ENCODE data around the gene GALNT13. TPM values are rescaled to one million over a fixed set of nuclear protein-coding genes. Genes with fewer than 3 reads are reported as not detected.

Gene GALNT13
- total RNA-seq, 4 donors from 2014 or later = 2.1 to 18.3 (median 13.3) TPM

DNA sequence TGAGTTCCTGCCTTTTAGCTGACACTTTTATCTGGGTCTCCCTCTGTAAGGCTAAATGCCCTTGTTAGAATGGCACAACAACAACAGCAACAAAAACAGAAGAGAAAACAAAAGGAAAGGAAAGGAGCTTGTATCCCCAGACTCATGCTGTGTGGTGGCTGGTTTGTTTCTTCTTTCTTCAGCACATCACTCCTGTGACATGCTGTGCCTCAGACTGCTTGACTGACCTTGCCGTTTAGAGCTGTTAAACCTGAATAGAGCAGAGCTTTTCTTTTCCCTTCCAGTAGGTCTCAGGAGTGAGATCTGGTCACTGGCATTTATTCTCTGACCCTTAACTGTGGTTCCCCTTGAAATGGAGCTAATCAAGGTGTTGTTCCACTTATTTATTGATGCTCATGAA lies 18.9 kb downstream of the GALNT13 start:
- TF ChIP-seq, protein P1, sequence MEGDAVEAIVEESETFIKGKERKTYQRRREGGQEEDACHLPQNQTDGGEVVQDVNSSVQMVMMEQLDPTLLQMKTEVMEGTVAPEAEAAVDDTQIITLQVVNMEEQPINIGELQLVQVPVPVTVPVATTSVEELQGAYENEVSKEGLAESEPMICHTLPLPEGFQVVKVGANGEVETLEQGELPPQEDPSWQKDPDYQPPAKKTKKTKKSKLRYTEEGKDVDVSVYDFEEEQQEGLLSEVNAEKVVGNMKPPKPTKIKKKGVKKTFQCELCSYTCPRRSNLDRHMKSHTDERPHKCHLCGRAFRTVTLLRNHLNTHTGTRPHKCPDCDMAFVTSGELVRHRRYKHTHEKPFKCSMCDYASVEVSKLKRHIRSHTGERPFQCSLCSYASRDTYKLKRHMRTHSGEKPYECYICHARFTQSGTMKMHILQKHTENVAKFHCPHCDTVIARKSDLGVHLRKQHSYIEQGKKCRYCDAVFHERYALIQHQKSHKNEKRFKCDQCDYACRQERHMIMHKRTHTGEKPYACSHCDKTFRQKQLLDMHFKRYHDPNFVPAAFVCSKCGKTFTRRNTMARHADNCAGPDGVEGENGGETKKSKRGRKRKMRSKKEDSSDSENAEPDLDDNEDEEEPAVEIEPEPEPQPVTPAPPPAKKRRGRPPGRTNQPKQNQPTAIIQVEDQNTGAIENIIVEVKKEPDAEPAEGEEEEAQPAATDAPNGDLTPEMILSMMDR (IDR thresholded peaks at IDR 0.05; ENCODE audit: low read depth) = no peak

DNA sequence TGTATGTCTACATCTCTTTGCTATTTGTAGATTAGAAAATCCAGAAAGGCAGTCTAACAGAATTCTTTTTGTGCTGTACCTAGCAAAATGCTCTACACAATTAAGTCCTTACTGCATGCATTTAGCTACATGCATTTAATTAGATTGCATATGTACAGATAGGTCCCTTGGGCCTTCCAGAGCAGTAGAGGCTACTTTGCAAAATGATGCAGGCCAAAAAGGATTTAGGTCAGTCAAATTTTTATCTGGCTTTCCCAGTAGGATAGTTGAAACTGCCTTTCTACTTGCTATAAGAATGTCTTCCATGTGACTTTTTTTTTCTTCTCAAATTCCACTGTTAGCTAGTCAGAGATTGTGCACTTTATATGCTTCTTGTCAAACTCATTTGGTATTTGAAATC lies 19.3 kb downstream of the GALNT13 start:
- TF ChIP-seq, protein P1 (IDR thresholded peaks at IDR 0.05; ENCODE audit: low read depth) = no peak

DNA sequence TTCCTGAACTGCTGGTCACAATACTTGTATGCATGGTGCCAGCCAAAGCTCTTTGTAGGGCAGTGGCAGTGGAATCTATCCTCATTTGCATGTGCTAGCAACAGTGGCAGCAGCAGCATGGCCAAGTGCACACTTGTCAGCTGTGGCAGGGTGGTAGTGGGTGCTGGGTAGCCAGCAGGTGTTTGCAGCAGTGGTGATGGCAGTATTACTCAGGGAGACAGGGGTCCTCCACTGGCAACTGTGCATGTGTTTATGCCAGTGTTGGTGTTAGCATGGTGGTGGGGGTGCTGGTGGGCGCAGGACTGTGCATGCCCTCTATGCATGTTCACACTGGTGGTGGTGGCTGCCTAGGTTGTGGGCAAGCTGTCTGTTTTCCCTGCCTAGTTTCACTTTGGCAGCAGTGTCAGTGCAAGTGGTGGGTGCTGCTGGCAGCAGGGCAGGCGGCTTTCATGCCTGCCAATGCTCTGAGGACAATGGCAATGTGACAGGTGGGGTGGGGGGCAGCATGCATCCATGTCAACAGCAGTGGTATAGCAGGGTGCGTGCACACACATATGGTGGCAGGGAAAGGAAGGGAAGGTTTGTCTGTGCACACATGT lies 41.2 kb downstream of the GALNT13 start:
- TF ChIP-seq, protein P1 (IDR thresholded peaks at IDR 0.05; ENCODE audit: low read depth) = no peak

DNA sequence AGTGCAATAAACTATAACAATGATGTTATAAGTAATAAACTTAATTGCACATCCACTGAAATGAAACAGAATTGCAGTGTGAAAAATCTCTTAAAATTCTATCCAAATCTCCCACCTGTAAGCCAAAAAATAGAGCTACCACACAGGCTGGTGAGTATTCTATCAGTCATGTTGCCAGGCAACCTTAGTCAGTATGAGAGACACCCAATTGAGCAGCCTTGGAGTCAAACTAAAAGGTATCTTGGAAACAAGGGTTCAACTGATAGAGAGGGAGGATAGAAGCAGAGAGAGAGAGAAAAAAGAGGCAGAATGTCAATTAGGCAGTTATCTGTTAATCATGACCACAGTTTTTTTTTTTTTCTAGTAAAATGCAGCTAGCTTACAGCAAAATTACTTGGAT lies 45.8 kb downstream of the GALNT13 start:
- TF ChIP-seq, protein P1 (IDR thresholded peaks at IDR 0.05; ENCODE audit: low read depth) = no peak

DNA sequence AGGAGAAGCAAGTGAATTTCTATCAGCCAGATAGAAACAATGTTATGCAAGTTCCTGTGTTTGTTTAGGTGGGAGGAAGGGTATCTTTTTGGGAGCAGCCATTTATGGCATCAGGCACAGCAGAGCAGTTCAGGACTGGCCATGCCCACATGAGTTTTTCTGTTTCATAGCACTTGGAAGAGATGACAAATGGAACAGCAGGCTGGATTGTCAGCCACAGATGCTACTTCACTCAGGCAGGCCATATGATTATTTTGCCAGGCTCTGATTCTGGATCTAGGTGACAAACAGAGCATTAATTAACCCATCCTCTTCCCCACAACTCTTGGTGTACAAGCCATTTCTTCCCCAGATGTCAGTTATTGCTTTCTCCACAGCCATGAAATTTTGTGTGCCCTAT lies 63.8 kb downstream of the GALNT13 start:
- TF ChIP-seq, protein P1 (IDR thresholded peaks at IDR 0.05; ENCODE audit: low read depth) = no peak

DNA sequence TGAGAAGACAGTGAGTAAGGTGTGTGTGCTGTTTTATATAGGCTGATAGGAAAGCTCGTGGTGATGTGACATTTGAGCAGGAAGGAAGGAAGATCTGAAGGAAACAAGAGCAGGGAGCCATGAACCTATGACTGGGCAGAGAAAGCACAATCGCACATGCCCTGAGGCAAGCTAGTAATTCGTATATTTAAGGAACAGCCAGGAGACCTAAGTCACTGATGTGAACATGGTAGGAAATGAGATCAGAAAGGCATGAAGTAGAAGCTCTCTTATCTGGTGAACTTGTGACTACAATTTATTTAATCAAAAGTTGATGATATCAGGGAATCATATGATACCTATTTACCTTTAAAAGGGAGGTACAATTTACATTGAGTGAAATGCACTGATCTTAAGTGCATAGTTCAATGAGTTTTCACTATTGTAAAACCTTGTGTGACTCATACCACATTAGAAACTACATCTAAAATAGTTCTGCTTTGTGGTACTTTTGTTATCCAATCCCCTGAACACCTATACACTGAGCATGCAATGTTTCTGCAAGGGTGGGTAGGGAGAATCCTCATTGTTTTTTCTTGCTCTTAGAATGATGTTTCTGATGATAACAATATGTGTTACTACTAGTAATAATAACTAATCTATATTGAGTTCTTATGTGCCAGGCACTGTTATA lies 67.5 kb downstream of the GALNT13 start:
- TF ChIP-seq, protein P1 (IDR thresholded peaks at IDR 0.05; ENCODE audit: low read depth) = no peak

DNA sequence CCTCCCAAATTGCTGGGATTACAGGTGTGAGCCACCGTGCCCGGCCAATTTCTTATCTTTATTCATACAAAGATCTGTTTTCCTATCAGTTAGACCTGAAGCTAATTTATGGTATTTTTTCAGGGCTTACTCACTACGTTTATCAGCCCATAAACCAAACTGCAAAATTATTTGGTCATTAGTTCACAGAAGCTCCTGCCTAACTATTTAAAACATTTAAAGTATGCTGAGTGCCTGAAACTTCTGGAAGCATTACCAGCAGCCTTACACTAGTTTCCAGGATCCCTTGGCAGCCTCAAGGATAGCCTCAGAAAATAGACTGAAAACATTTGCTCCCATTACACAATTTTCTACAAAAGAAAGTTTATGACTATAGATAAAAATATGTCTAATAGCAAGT lies 68.8 kb downstream of the GALNT13 start:
- TF ChIP-seq, protein P1 (IDR thresholded peaks at IDR 0.05; ENCODE audit: low read depth) = no peak

Measured in subcutaneous adipose tissue (tissue), 4 donors.